OCI-LY7 (cell line): Measurements from ENCODE around the gene TMEM151B.

Source experiments
- CTCF ChIP-seq: fragments of 200-600 bp; sonication (generic); conservative IDR thresholded peaks from 2 replicates; pipeline ENCODE4 v1.5.1; 2014; ENCODE audit warnings: mild to moderate bottlenecking, antibody characterized with exemption, low read length, moderate library complexity, mixed read lengths
- EZH2phosphoT487 ChIP-seq: fragments of 200-600 bp; sonication (generic); IDR thresholded peaks from 2 replicates; pipeline ENCODE4 v1.6.1; 2018; ENCODE audit warnings: low read depth, borderline replicate concordance, mild to moderate bottlenecking, mixed run types, antibody characterized with exemption, low read length, moderate library complexity, mixed read lengths

- TF ChIP-seq CTCF (no peak), EZH2phosphoT487 (no peak)
Measured at GRCh38 chr6:44275271-44275748, 5.1 kb downstream of the TMEM151B start.
